Neuronal stem cell (in vitro differentiated cells): Measurements from ENCODE around the gene DNAH17.

Source experiments
- DNase-seq: peaks from one replicate; pipeline ENCODE4 v3.0.0-alpha.2; 2013; ENCODE audit warnings: low spot score
- H2AFZ ChIP-seq: one replicate; pipeline ENCODE4 v1.6.1; 2013; ENCODE audit warnings: mild to moderate bottlenecking, low read length, inconsistent platforms
- H2AK5ac ChIP-seq: 2 replicates; pipeline ENCODE4 v1.6.1; 2013; ENCODE audit warnings: low read depth, mild to moderate bottlenecking, inconsistent platforms, low read length, moderate library complexity, mixed read lengths
- H2BK120ac ChIP-seq: 2 replicates; pipeline ENCODE4 v1.6.1; 2013; ENCODE audit warnings: low read depth, mild to moderate bottlenecking, inconsistent platforms, low read length, moderate library complexity, mixed read lengths
- H2BK12ac ChIP-seq: one replicate; pipeline ENCODE4 v1.6.1; 2013; ENCODE audit warnings: low read length, inconsistent platforms
- H2BK15ac ChIP-seq: 2 replicates; pipeline ENCODE4 v1.6.1; 2013; ENCODE audit warnings: mild to moderate bottlenecking, low read length, inconsistent platforms, mixed read lengths
- H2BK5ac ChIP-seq: one replicate; pipeline ENCODE4 v1.6.1; 2013; ENCODE audit warnings: inconsistent platforms, mild to moderate bottlenecking, low read length, moderate library complexity
- H3K14ac ChIP-seq: one replicate; pipeline ENCODE4 v1.6.1; 2013; ENCODE audit warnings: low read length, inconsistent platforms
- H3K18ac ChIP-seq: 2 replicates; pipeline ENCODE4 v1.6.1; 2013; ENCODE audit warnings: low read length, inconsistent platforms
- H3K23ac ChIP-seq: 2 replicates; pipeline ENCODE4 v1.6.1; 2013; ENCODE audit warnings: low read depth, mild to moderate bottlenecking, mixed read lengths, low read length, inconsistent platforms; ENCODE audit not compliant: poor library complexity
- H3K27ac ChIP-seq: replicated peaks from 3 replicates; pipeline ENCODE4 v1.5.1; 2013; ENCODE audit warnings: low read length, inconsistent platforms
- H3K27me3 ChIP-seq, 3 experiments: 2 replicates each; pipeline ENCODE4 v1.6.1; 2013; ENCODE audit warnings: low read length in 3 of 3, mild to moderate bottlenecking in 2 of 3, inconsistent platforms in 1 of 3, low read depth in 1 of 3, mixed read lengths in 1 of 3, moderate library complexity in 1 of 3; ENCODE audit not compliant: control insufficient read depth in 3 of 3, insufficient read depth in 3 of 3
- H3K36me3 ChIP-seq, 2 donors: replicated peaks in 1 of 2; 2 replicates each; pipeline ENCODE4 v1.6.1; 2013; ENCODE audit warnings: low read length in 2 of 2; ENCODE audit not compliant: control insufficient read depth in 2 of 2, insufficient read depth in 2 of 2
- H3K4ac ChIP-seq: 2 replicates; pipeline ENCODE4 v1.6.1; 2013; ENCODE audit warnings: inconsistent platforms, mild to moderate bottlenecking, low read length, moderate library complexity
- H3K4me1 ChIP-seq, 2 donors: 1 replicate in 1 of 2; 2 replicates in 1 of 2; pipeline ENCODE4 v1.6.1; 2013; ENCODE audit warnings: low read length in 2 of 2, low read depth in 1 of 2; ENCODE audit not compliant: control insufficient read depth in 2 of 2, insufficient read depth in 1 of 2
- H3K4me2 ChIP-seq: one replicate; pipeline ENCODE4 v1.6.1; 2013; ENCODE audit warnings: mild to moderate bottlenecking, low read length, inconsistent platforms; ENCODE audit not compliant: insufficient read depth, poor library complexity, severe bottlenecking
- H3K4me3 ChIP-seq, 2 donors: 2 replicates each; pipeline ENCODE4 v1.5.1; 2013; ENCODE audit warnings: low read length in 2 of 2, mild to moderate bottlenecking in 2 of 2, inconsistent platforms in 1 of 2, moderate library complexity in 1 of 2
- H3K79me1 ChIP-seq: one replicate; pipeline ENCODE4 v1.6.1; 2013; ENCODE audit warnings: low read depth, mild to moderate bottlenecking, inconsistent platforms, low read length, moderate library complexity
- H3K9ac ChIP-seq: one replicate; pipeline ENCODE4 v1.6.1; 2013; ENCODE audit warnings: mild to moderate bottlenecking, low read depth, low read length, inconsistent platforms; ENCODE audit not compliant: poor library complexity
- H3K9me3 ChIP-seq, 2 donors: replicated peaks in 1 of 2; 2 replicates each; pipeline versions ENCODE3 to v1.6.1; 2013; ENCODE audit warnings: low read length in 2 of 2, mild to moderate bottlenecking in 2 of 2, inconsistent platforms in 1 of 2, low read depth in 1 of 2, mixed read lengths in 1 of 2, moderate library complexity in 1 of 2; ENCODE audit not compliant: control insufficient read depth in 2 of 2, insufficient read depth in 1 of 2
- H4K8ac ChIP-seq: one replicate; pipeline ENCODE4 v1.6.1; 2013; ENCODE audit warnings: low read depth, mild to moderate bottlenecking, inconsistent platforms, low read length, moderate library complexity
- H4K91ac ChIP-seq: one replicate; pipeline ENCODE4 v1.6.1; 2013; ENCODE audit warnings: low read length, low read depth, mild to moderate bottlenecking, inconsistent platforms; ENCODE audit not compliant: poor library complexity
- WGBS, 2 donors: extraction: QIAGEN DNeasy Blood & Tissue Kit; methylation state at CpG; one replicate each; pipeline ENCODE4 v1.1.7; 2013; ENCODE audit warnings: missing lambda C conversion rate in 2 of 2, mixed read lengths in 1 of 2; ENCODE audit not compliant: insufficient read length in 2 of 2, insufficient replicate concordance in 1 of 2; ENCODE audit errors: extremely low coverage in 2 of 2; 5-methylcytosine and 5-hydroxymethylcytosine counted together

Gene DNAH17

GRCh38 chr17:78426293-78426879 is 150.8 kb downstream of the DNAH17 start:
- H2AK5ac ChIP-seq = no peak overlapping the region
- peaks cover 30 to 77% of the 10 kb centered on the region in 2 donors for H3K36me3 ChIP-seq
- no peak overlapping the region for H2BK5ac ChIP-seq
- H3K9me3 ChIP-seq = no peaks in the 10 kb centered on the region
- H2BK120ac ChIP-seq = no peak overlapping the region
- no peak overlapping the region for H2BK15ac ChIP-seq
- peak overlapping the region; percentile 1 for H3K23ac ChIP-seq
- no peak overlapping the region for H4K91ac ChIP-seq
- H3K27me3 ChIP-seq = no peaks in the 10 kb centered on the region
- H4K8ac ChIP-seq = no peak overlapping the region
- H3K4me1 ChIP-seq = peaks cover 5 to 9% of the 10 kb centered on the region in 2 donors
- no peak overlapping the region for H2BK12ac ChIP-seq
- no peak overlapping the region for H3K14ac ChIP-seq
- peaks cover 3% of the 10 kb centered on the region for H3K79me1 ChIP-seq
- H3K4me2 ChIP-seq = no peak overlapping the region
- no peak overlapping the region for H3K27ac ChIP-seq
- no peak overlapping the region for H3K4ac ChIP-seq
- H3K9ac ChIP-seq = no peak overlapping the region
- DNase-seq = no peak
- no CpG with 5 or more reads among the region's 22 CpGs for WGBS, 2 donors
- H3K18ac ChIP-seq = no peak overlapping the region
- no peak overlapping the region for H3K4me3 ChIP-seq
- no peak overlapping the region for H2AFZ ChIP-seq

GRCh38 chr17:78425429-78425828 is 151.8 kb downstream of the DNAH17 start:
- Histone ChIP-seq H3K9ac (peak overlapping the region; percentile 74), H3K79me1 (peaks cover 5% of the 10 kb centered on the region), H3K4me3 (no peak overlapping the region), H2AFZ (no peak overlapping the region), H3K9me3 (no peaks in the 10 kb centered on the region), H2BK15ac (no peak overlapping the region), H3K27me3 (no peaks in the 10 kb centered on the region), H3K27ac (no peak overlapping the region), H3K23ac (no peak overlapping the region), H3K4me2 (no peak overlapping the region), H3K18ac (no peak overlapping the region), H2BK120ac (no peak overlapping the region), H2AK5ac (no peak overlapping the region), H3K36me3 (peaks cover 36 to 87% of the 10 kb centered on the region in 2 donors), H4K91ac (no peak overlapping the region), H2BK12ac (no peak overlapping the region), H3K14ac (no peak overlapping the region), H3K4ac (no peak overlapping the region), H4K8ac (no peak overlapping the region), H3K4me1 (peaks cover 11 to 12% of the 10 kb centered on the region in 2 donors), H2BK5ac (no peak overlapping the region)
- WGBS, 2 donors = no CpG with 5 or more reads among the region's 17 CpGs
- no peak for DNase-seq

GRCh38 chr17:78423961-78424675 is 153.1 kb downstream of the DNAH17 start:
- H3K4ac ChIP-seq = no peak overlapping the region
- no peak overlapping the region for H3K4me3 ChIP-seq
- WGBS, 2 donors = no CpG with 5 or more reads among the region's 18 CpGs
- H3K4me1 ChIP-seq = peaks cover 11 to 12% of the 10 kb centered on the region in 2 donors
- H3K27ac ChIP-seq = no peak overlapping the region
- H3K79me1 ChIP-seq = peaks cover 11% of the 10 kb centered on the region
- H2BK120ac ChIP-seq = peak overlapping the region; percentile 54
- H3K9me3 ChIP-seq = no peaks in the 10 kb centered on the region
- H3K4me2 ChIP-seq = no peak overlapping the region
- no peak overlapping the region for H2BK15ac ChIP-seq
- H3K18ac ChIP-seq = no peak overlapping the region
- no peak overlapping the region for H2BK5ac ChIP-seq
- H4K91ac ChIP-seq = no peak overlapping the region
- no peak overlapping the region for H3K9ac ChIP-seq
- no peak for DNase-seq
- no peak overlapping the region for H4K8ac ChIP-seq
- peaks cover 42 to 93% of the 10 kb centered on the region in 2 donors for H3K36me3 ChIP-seq
- H2AK5ac ChIP-seq = no peak overlapping the region
- H3K14ac ChIP-seq = no peak overlapping the region
- no peak overlapping the region for H2AFZ ChIP-seq
- no peaks in the 10 kb centered on the region for H3K27me3 ChIP-seq
- no peak overlapping the region for H2BK12ac ChIP-seq
- peak overlapping the region; percentile 18 for H3K23ac ChIP-seq

GRCh38 chr17:78422872-78423588 is 154.2 kb downstream of the DNAH17 start:
- peaks cover 6 to 11% of the 10 kb centered on the region in 2 donors for H3K4me1 ChIP-seq
- peaks cover 11% of the 10 kb centered on the region for H3K79me1 ChIP-seq
- H4K91ac ChIP-seq = no peak overlapping the region
- no peak overlapping the region for H3K9ac ChIP-seq
- peak overlapping the region; percentile 48 for H4K8ac ChIP-seq
- no peaks in the 10 kb centered on the region for H3K9me3 ChIP-seq
- no CpG with 5 or more reads among the region's 20 CpGs for WGBS, 2 donors
- peak overlapping the region; percentile 63 for H2BK12ac ChIP-seq
- H2BK5ac ChIP-seq = no peak overlapping the region
- peak overlapping the region; percentile 36 for H2BK120ac ChIP-seq
- H2BK15ac ChIP-seq = peak overlapping the region; percentile 17
- no peaks in the 10 kb centered on the region for H3K27me3 ChIP-seq
- H3K36me3 ChIP-seq = peaks cover 41 to 94% of the 10 kb centered on the region in 2 donors
- H3K4me3 ChIP-seq = no peak overlapping the region
- no peak overlapping the region for H3K14ac ChIP-seq
- peak overlapping the region; percentile 78 for H2AK5ac ChIP-seq
- no peak overlapping the region for H3K23ac ChIP-seq
- no peak overlapping the region for H3K27ac ChIP-seq
- no peak overlapping the region for H3K4ac ChIP-seq
- no peak overlapping the region for H3K18ac ChIP-seq
- no peak overlapping the region for H3K4me2 ChIP-seq
- no peak for DNase-seq
- no peak overlapping the region for H2AFZ ChIP-seq
